ENCODE measurements around the gene KCNG3.

Gene KCNG3

DNA sequence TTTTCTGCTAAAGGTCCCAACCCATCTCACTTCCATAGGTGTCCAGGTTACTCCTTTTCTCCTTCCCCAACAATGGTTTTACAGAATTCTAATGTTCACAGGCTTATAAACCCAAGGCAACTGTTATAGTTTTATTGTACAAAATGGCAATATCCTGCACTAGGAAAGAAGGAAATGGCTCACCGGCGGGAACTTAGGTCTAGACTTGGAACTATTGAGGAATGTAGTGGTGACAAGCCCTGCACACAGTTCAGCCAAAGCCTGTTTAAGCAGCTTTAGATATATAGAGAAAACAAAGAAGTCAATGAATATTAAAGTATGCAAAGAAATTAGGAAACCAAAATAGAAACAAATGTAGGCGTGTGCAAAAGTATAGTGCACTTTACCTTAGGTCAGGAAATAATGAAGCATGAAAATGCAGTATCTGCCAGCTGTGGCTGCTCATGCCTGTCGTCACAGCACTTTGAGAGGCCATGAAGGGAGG is 22.7 kb upstream of the KCNG3 start:
- TF ChIP-seq, protein P1, sequence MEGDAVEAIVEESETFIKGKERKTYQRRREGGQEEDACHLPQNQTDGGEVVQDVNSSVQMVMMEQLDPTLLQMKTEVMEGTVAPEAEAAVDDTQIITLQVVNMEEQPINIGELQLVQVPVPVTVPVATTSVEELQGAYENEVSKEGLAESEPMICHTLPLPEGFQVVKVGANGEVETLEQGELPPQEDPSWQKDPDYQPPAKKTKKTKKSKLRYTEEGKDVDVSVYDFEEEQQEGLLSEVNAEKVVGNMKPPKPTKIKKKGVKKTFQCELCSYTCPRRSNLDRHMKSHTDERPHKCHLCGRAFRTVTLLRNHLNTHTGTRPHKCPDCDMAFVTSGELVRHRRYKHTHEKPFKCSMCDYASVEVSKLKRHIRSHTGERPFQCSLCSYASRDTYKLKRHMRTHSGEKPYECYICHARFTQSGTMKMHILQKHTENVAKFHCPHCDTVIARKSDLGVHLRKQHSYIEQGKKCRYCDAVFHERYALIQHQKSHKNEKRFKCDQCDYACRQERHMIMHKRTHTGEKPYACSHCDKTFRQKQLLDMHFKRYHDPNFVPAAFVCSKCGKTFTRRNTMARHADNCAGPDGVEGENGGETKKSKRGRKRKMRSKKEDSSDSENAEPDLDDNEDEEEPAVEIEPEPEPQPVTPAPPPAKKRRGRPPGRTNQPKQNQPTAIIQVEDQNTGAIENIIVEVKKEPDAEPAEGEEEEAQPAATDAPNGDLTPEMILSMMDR (IDR thresholded peaks at IDR 0.05; ENCODE audit: low read depth, low read length, poor library complexity, severe bottlenecking) = no peak
- Histone ChIP-seq H3F3A (ENCODE audit: control insufficient read depth, insufficient read depth) (no peaks in the 10 kb centered on the region), H4K20me1 (ENCODE audit: control insufficient read depth, insufficient read depth, low read depth, low read length) (no peaks in the 10 kb centered on the region), H3K9me2 (replicated peaks; ENCODE audit: control insufficient read depth, low read length) (no peaks in the 10 kb centered on the region), H3K4me1 (ENCODE audit: control insufficient read depth, low read length) (no peaks in the 10 kb centered on the region), H3K4me2 (ENCODE audit: low read length) (no peak overlapping the region), H3K9me3 (ENCODE audit: control insufficient read depth, insufficient read depth, low read length) (no peaks in the 10 kb centered on the region), H3K4me3 (ENCODE audit: low read length) (no peak overlapping the region), H3K27ac (ENCODE audit: low read depth, low read length) (no peak overlapping the region), H3K36me3 (ENCODE audit: control insufficient read depth, low read length) (no peaks in the 10 kb centered on the region), H3K79me2 (ENCODE audit: control insufficient read depth, low read length) (no peaks in the 10 kb centered on the region), H3K27me3 (ENCODE audit: control insufficient read depth, low read length) (no peaks in the 10 kb centered on the region)

GRCh38 chr2:42513252-42513918 is 19.6 kb upstream of the KCNG3 start:
- H3K27ac ChIP-seq (ENCODE audit: low read depth, low read length) = no peak overlapping the region
- no peaks in the 10 kb centered on the region for H3K79me2 ChIP-seq (ENCODE audit: control insufficient read depth, low read length)
- H3K4me1 ChIP-seq (ENCODE audit: control insufficient read depth, low read length) = no peaks in the 10 kb centered on the region
- no peaks in the 10 kb centered on the region for H3K9me2 ChIP-seq (replicated peaks; ENCODE audit: control insufficient read depth, low read length)
- H3K4me3 ChIP-seq (ENCODE audit: low read length) = no peak overlapping the region
- H3F3A ChIP-seq (ENCODE audit: control insufficient read depth, insufficient read depth) = no peaks in the 10 kb centered on the region
- H3K4me2 ChIP-seq (ENCODE audit: low read length) = no peak overlapping the region
- H4K20me1 ChIP-seq (ENCODE audit: control insufficient read depth, insufficient read depth, low read depth, low read length) = no peaks in the 10 kb centered on the region
- H3K36me3 ChIP-seq (ENCODE audit: control insufficient read depth, low read length) = no peaks in the 10 kb centered on the region
- no peak for TF ChIP-seq EZH2phosphoT487 (IDR thresholded peaks at IDR 0.05; ENCODE audit: borderline replicate concordance, low read length)
- TF ChIP-seq, protein P1 (IDR thresholded peaks at IDR 0.05; ENCODE audit: low read depth, low read length, poor library complexity, severe bottlenecking) = peak; percentile 75
- no peaks in the 10 kb centered on the region for H3K27me3 ChIP-seq (ENCODE audit: control insufficient read depth, low read length)
- H3K9me3 ChIP-seq (ENCODE audit: control insufficient read depth, insufficient read depth, low read length) = no peaks in the 10 kb centered on the region

- no peaks in the 10 kb centered on the region for H4K20me1 ChIP-seq (ENCODE audit: control insufficient read depth, insufficient read depth, low read depth, low read length)
- no peaks in the 10 kb centered on the region for H3K9me2 ChIP-seq (replicated peaks; ENCODE audit: control insufficient read depth, low read length)
- no peak overlapping the region for H3K4me2 ChIP-seq (ENCODE audit: low read length)
- no peaks in the 10 kb centered on the region for H3K4me1 ChIP-seq (ENCODE audit: control insufficient read depth, low read length)
- no peaks in the 10 kb centered on the region for H3K27me3 ChIP-seq (ENCODE audit: control insufficient read depth, low read length)
- no peaks in the 10 kb centered on the region for H3F3A ChIP-seq (ENCODE audit: control insufficient read depth, insufficient read depth)
- H3K9me3 ChIP-seq (ENCODE audit: control insufficient read depth, insufficient read depth, low read length) = no peaks in the 10 kb centered on the region
- H3K36me3 ChIP-seq (ENCODE audit: control insufficient read depth, low read length) = no peaks in the 10 kb centered on the region
- H3K79me2 ChIP-seq (ENCODE audit: control insufficient read depth, low read length) = no peaks in the 10 kb centered on the region
- TF ChIP-seq EZH2phosphoT487 (IDR thresholded peaks at IDR 0.05; ENCODE audit: borderline replicate concordance, low read length) = no peak
- TF ChIP-seq, protein P1 (IDR thresholded peaks at IDR 0.05; ENCODE audit: low read depth, low read length, poor library complexity, severe bottlenecking) = no peak
- H3K27ac ChIP-seq (ENCODE audit: low read depth, low read length) = no peak overlapping the region
- no peak overlapping the region for H3K4me3 ChIP-seq (ENCODE audit: low read length)
Observed at GRCh38 chr2:42510608-42511243, 16.9 kb upstream of the KCNG3 start.
